HEK293 (cell line): Measurements from ENCODE around the gene FERD3L.

Experiments used
- KLF9 ChIP-seq: fragments of 450-650 bp; formaldehyde crosslinking; IDR thresholded peaks from 2 replicates; pipeline ENCODE4 v1.5.1; 2016; ENCODE audit warnings: missing biosample characterization, missing genetic modification characterization, low read depth
- REPIN1 ChIP-seq: fragments of 450-650 bp; formaldehyde crosslinking; IDR thresholded peaks from 2 replicates; pipeline ENCODE4 v1.5.1; 2017; ENCODE audit warnings: missing biosample characterization, missing genetic modification characterization, low read depth
- SP3 ChIP-seq: fragments of 450-650 bp; formaldehyde crosslinking; IDR thresholded peaks from 2 replicates; pipeline ENCODE4 v1.5.1; 2016; ENCODE audit warnings: missing biosample characterization, missing genetic modification characterization
- ZBTB8A ChIP-seq: fragments of 450-650 bp; formaldehyde crosslinking; IDR thresholded peaks from 2 replicates; pipeline ENCODE4 v1.5.1; 2016; ENCODE audit warnings: missing biosample characterization, missing genetic modification characterization
- ZFHX2 ChIP-seq: fragments of 450-650 bp; formaldehyde crosslinking; conservative IDR thresholded peaks from 2 replicates; pipeline ENCODE4 v1.5.1; 2016; ENCODE audit warnings: missing biosample characterization, missing genetic modification characterization
- ZNF121 ChIP-seq: fragments of 450-650 bp; formaldehyde crosslinking; IDR thresholded peaks from 2 replicates; pipeline ENCODE4 v1.5.1; 2016; ENCODE audit warnings: missing biosample characterization, missing genetic modification characterization
- ZNF23 ChIP-seq: fragments of 450-650 bp; formaldehyde crosslinking; IDR thresholded peaks from 2 replicates; pipeline ENCODE4 v1.5.1; 2016; ENCODE audit warnings: missing biosample characterization, missing genetic modification characterization, borderline replicate concordance
- ZNF354C ChIP-seq: fragments of 450-650 bp; formaldehyde crosslinking; IDR thresholded peaks from 2 replicates; pipeline ENCODE4 v1.5.1; 2016; ENCODE audit warnings: missing biosample characterization, missing genetic modification characterization, low read depth, borderline replicate concordance
- ZNF398 ChIP-seq: fragments of 450-650 bp; formaldehyde crosslinking; IDR thresholded peaks from 2 replicates; pipeline ENCODE4 v1.5.1; 2017; ENCODE audit warnings: missing biosample characterization, missing genetic modification characterization
- ZNF449 ChIP-seq: fragments of 450-650 bp; formaldehyde crosslinking; IDR thresholded peaks from 2 replicates; pipeline ENCODE4 v1.5.1; 2017; ENCODE audit warnings: missing biosample characterization, mild to moderate bottlenecking, missing genetic modification characterization, moderate library complexity
- ZNF660 ChIP-seq: fragments of 450-650 bp; IDR thresholded peaks from 2 replicates; pipeline ENCODE4 v1.5.1; 2018; ENCODE audit warnings: missing biosample characterization, mild to moderate bottlenecking, missing genetic modification characterization
- TF ChIP-seq, protein P1 (sequence below): fragments of 450-650 bp; formaldehyde crosslinking; IDR thresholded peaks from 2 replicates; pipeline ENCODE4 v1.5.1; 2016; ENCODE audit warnings: missing biosample characterization, missing genetic modification characterization
- TF ChIP-seq, protein P2 (sequence below): fragments of 450-650 bp; formaldehyde crosslinking; IDR thresholded peaks from 2 replicates; pipeline ENCODE4 v1.5.1; 2016; ENCODE audit warnings: missing biosample characterization, missing genetic modification characterization, borderline replicate concordance
- TF ChIP-seq, protein P3 (sequence below): fragments of 450-650 bp; formaldehyde crosslinking; IDR thresholded peaks from 2 replicates; pipeline ENCODE4 v1.5.1; 2016; ENCODE audit warnings: missing biosample characterization, missing genetic modification characterization
- TF ChIP-seq, protein P4 (sequence below): fragments of 450-650 bp; formaldehyde crosslinking; IDR thresholded peaks from 2 replicates; pipeline ENCODE4 v1.5.1; 2016; ENCODE audit warnings: missing biosample characterization, missing genetic modification characterization, borderline replicate concordance
- TF ChIP-seq, protein P5 (sequence below): fragments of 450-650 bp; formaldehyde crosslinking; optimal IDR thresholded peaks from 2 replicates; pipeline ENCODE3; 2016; ENCODE audit warnings: missing biosample characterization, mild to moderate bottlenecking, missing genetic modification characterization

The FERD3L gene

GRCh38 chr7:19117091-19117869 lies 27.9 kb downstream of the FERD3L start, which contains the start of gene TWIST1 (continued):
- TF ChIP-seq REPIN1 (tag by site-specific recombination) = no peak
- TF ChIP-seq ZNF660 (tag by site-specific recombination) = no peak
- TF ChIP-seq, protein P1, sequence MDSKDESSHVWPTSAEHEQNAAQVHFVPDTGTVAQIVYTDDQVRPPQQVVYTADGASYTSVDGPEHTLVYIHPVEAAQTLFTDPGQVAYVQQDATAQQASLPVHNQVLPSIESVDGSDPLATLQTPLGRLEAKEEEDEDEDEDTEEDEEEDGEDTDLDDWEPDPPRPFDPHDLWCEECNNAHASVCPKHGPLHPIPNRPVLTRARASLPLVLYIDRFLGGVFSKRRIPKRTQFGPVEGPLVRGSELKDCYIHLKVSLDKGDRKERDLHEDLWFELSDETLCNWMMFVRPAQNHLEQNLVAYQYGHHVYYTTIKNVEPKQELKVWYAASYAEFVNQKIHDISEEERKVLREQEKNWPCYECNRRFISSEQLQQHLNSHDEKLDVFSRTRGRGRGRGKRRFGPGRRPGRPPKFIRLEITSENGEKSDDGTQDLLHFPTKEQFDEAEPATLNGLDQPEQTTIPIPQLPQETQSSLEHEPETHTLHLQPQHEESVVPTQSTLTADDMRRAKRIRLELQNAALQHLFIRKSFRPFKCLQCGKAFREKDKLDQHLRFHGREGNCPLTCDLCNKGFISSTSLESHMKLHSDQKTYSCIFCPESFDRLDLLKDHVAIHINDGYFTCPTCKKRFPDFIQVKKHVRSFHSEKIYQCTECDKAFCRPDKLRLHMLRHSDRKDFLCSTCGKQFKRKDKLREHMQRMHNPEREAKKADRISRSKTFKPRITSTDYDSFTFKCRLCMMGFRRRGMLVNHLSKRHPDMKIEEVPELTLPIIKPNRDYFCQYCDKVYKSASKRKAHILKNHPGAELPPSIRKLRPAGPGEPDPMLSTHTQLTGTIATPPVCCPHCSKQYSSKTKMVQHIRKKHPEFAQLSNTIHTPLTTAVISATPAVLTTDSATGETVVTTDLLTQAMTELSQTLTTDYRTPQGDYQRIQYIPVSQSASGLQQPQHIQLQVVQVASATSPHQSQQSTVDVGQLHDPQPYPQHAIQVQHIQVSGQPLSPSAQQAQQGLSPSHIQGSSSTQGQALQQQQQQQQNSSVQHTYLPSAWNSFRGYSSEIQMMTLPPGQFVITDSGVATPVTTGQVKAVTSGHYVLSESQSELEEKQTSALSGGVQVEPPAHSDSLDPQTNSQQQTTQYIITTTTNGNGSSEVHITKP = no peak
- peak; percentile 52 for TF ChIP-seq ZNF398
- TF ChIP-seq, protein P2, sequence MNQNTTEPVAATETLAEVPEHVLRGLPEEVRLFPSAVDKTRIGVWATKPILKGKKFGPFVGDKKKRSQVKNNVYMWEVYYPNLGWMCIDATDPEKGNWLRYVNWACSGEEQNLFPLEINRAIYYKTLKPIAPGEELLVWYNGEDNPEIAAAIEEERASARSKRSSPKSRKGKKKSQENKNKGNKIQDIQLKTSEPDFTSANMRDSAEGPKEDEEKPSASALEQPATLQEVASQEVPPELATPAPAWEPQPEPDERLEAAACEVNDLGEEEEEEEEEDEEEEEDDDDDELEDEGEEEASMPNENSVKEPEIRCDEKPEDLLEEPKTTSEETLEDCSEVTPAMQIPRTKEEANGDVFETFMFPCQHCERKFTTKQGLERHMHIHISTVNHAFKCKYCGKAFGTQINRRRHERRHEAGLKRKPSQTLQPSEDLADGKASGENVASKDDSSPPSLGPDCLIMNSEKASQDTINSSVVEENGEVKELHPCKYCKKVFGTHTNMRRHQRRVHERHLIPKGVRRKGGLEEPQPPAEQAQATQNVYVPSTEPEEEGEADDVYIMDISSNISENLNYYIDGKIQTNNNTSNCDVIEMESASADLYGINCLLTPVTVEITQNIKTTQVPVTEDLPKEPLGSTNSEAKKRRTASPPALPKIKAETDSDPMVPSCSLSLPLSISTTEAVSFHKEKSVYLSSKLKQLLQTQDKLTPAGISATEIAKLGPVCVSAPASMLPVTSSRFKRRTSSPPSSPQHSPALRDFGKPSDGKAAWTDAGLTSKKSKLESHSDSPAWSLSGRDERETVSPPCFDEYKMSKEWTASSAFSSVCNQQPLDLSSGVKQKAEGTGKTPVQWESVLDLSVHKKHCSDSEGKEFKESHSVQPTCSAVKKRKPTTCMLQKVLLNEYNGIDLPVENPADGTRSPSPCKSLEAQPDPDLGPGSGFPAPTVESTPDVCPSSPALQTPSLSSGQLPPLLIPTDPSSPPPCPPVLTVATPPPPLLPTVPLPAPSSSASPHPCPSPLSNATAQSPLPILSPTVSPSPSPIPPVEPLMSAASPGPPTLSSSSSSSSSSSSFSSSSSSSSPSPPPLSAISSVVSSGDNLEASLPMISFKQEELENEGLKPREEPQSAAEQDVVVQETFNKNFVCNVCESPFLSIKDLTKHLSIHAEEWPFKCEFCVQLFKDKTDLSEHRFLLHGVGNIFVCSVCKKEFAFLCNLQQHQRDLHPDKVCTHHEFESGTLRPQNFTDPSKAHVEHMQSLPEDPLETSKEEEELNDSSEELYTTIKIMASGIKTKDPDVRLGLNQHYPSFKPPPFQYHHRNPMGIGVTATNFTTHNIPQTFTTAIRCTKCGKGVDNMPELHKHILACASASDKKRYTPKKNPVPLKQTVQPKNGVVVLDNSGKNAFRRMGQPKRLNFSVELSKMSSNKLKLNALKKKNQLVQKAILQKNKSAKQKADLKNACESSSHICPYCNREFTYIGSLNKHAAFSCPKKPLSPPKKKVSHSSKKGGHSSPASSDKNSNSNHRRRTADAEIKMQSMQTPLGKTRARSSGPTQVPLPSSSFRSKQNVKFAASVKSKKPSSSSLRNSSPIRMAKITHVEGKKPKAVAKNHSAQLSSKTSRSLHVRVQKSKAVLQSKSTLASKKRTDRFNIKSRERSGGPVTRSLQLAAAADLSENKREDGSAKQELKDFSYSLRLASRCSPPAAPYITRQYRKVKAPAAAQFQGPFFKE (tag by site-specific recombination) = no peak
- TF ChIP-seq SP3 = peak; percentile 88
- TF ChIP-seq KLF9 = 0 out of 2 replicates have a peak, but pooled peaks have one; percentile 22
- TF ChIP-seq ZNF449 (tag by site-specific recombination) = peak; percentile 91
- TF ChIP-seq, protein P3, sequence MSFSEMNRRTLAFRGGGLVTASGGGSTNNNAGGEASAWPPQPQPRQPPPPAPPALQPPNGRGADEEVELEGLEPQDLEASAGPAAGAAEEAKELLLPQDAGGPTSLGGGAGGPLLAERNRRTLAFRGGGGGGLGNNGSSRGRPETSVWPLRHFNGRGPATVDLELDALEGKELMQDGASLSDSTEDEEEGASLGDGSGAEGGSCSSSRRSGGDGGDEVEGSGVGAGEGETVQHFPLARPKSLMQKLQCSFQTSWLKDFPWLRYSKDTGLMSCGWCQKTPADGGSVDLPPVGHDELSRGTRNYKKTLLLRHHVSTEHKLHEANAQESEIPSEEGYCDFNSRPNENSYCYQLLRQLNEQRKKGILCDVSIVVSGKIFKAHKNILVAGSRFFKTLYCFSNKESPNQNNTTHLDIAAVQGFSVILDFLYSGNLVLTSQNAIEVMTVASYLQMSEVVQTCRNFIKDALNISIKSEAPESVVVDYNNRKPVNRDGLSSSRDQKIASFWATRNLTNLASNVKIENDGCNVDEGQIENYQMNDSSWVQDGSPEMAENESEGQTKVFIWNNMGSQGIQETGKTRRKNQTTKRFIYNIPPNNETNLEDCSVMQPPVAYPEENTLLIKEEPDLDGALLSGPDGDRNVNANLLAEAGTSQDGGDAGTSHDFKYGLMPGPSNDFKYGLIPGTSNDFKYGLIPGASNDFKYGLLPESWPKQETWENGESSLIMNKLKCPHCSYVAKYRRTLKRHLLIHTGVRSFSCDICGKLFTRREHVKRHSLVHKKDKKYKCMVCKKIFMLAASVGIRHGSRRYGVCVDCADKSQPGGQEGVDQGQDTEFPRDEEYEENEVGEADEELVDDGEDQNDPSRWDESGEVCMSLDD (tag by site-specific recombination) = no peak
- 0 out of 2 replicates have a peak, but pooled peaks have one; percentile 4 for TF ChIP-seq ZFHX2
- TF ChIP-seq, protein P4, sequence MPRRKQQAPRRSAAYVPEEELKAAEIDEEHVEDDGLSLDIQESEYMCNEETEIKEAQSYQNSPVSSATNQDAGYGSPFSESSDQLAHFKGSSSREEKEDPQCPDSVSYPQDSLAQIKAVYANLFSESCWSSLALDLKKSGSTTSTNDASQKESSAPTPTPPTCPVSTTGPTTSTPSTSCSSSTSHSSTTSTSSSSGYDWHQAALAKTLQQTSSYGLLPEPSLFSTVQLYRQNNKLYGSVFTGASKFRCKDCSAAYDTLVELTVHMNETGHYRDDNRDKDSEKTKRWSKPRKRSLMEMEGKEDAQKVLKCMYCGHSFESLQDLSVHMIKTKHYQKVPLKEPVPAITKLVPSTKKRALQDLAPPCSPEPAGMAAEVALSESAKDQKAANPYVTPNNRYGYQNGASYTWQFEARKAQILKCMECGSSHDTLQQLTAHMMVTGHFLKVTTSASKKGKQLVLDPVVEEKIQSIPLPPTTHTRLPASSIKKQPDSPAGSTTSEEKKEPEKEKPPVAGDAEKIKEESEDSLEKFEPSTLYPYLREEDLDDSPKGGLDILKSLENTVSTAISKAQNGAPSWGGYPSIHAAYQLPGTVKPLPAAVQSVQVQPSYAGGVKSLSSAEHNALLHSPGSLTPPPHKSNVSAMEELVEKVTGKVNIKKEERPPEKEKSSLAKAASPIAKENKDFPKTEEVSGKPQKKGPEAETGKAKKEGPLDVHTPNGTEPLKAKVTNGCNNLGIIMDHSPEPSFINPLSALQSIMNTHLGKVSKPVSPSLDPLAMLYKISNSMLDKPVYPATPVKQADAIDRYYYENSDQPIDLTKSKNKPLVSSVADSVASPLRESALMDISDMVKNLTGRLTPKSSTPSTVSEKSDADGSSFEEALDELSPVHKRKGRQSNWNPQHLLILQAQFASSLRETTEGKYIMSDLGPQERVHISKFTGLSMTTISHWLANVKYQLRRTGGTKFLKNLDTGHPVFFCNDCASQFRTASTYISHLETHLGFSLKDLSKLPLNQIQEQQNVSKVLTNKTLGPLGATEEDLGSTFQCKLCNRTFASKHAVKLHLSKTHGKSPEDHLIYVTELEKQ = no peak
- TF ChIP-seq ZNF23 (tag by site-specific recombination) = no peak
- TF ChIP-seq ZBTB8A (tag by site-specific recombination) = peak; percentile 53
- TF ChIP-seq, protein P5, sequence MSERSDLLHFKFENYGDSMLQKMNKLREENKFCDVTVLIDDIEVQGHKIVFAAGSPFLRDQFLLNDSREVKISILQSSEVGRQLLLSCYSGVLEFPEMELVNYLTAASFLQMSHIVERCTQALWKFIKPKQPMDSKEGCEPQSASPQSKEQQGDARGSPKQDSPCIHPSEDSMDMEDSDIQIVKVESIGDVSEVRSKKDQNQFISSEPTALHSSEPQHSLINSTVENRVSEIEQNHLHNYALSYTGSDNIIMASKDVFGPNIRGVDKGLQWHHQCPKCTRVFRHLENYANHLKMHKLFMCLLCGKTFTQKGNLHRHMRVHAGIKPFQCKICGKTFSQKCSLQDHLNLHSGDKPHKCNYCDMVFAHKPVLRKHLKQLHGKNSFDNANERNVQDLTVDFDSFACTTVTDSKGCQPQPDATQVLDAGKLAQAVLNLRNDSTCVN (tag by site-specific recombination) = peak; percentile 26
- no peak for TF ChIP-seq ZNF121 (tag by site-specific recombination)
- no peak for TF ChIP-seq ZNF354C (tag by site-specific recombination)
